ENCODE data around the gene SOCS6.

DNA sequence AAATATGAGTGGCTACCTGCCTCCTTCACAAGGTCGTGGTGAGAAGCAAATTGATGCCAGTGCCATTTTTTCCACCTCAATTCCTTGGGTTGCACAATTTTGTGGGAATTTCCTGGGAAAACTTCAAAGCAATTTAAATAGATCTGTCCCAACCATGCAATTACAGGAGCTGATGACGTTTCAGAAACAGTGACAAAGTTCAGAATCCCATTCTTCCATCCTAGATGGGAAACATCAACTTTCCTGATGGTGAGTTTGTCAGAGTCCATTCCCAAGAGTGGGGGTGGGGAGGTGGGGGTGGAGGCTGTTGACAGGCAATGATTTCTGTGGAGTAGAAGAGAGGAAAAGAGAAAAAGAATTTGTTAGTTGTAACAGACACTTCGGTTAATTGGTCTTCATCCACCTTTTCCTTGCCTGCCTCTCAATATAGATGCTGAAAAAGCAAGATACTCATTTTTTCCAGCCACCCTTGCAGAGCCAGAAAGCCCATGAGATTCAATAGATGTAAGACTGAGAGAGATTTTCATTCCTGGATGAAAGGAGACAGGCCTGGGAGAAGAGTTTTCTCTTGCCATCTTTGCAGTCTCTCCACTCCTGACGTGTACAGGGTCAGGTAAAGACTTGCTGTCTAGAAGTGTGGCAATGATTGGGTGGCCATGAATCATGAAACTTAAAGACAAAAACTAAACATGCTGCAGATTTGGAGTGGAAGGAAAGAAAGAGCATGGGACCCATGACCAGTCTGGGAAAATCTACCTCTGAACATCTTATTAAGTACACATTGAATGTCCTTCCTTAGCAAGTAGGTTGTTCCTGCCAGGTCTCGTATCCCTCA, 47.3 kb downstream of the SOCS6 start:
- TF ChIP-seq, protein P1, sequence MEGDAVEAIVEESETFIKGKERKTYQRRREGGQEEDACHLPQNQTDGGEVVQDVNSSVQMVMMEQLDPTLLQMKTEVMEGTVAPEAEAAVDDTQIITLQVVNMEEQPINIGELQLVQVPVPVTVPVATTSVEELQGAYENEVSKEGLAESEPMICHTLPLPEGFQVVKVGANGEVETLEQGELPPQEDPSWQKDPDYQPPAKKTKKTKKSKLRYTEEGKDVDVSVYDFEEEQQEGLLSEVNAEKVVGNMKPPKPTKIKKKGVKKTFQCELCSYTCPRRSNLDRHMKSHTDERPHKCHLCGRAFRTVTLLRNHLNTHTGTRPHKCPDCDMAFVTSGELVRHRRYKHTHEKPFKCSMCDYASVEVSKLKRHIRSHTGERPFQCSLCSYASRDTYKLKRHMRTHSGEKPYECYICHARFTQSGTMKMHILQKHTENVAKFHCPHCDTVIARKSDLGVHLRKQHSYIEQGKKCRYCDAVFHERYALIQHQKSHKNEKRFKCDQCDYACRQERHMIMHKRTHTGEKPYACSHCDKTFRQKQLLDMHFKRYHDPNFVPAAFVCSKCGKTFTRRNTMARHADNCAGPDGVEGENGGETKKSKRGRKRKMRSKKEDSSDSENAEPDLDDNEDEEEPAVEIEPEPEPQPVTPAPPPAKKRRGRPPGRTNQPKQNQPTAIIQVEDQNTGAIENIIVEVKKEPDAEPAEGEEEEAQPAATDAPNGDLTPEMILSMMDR (IDR thresholded peaks at IDR 0.05): no peak
- TF ChIP-seq POLR2AphosphoS5 (IDR thresholded peaks at IDR 0.05) (no peak), POLR2A (IDR thresholded peaks at IDR 0.05) (no peak), EP300 (IDR thresholded peaks at IDR 0.05) (no peak)
